ENCODE results near the gene GSDMA. TPM values are rescaled to one million over a fixed set of nuclear protein-coding genes. Genes with fewer than 3 reads are reported as not detected.

The GSDMA gene
- total RNA-seq, 1 experiment from 2014 or later = 0.55 TPM

- TF ChIP-seq, protein P1, sequence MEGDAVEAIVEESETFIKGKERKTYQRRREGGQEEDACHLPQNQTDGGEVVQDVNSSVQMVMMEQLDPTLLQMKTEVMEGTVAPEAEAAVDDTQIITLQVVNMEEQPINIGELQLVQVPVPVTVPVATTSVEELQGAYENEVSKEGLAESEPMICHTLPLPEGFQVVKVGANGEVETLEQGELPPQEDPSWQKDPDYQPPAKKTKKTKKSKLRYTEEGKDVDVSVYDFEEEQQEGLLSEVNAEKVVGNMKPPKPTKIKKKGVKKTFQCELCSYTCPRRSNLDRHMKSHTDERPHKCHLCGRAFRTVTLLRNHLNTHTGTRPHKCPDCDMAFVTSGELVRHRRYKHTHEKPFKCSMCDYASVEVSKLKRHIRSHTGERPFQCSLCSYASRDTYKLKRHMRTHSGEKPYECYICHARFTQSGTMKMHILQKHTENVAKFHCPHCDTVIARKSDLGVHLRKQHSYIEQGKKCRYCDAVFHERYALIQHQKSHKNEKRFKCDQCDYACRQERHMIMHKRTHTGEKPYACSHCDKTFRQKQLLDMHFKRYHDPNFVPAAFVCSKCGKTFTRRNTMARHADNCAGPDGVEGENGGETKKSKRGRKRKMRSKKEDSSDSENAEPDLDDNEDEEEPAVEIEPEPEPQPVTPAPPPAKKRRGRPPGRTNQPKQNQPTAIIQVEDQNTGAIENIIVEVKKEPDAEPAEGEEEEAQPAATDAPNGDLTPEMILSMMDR (conservative IDR thresholded peaks at IDR 0.05) = no peak
- no peak for TF ChIP-seq EZH2 (IDR thresholded peaks at IDR 0.05; ENCODE audit: low read depth)
- CTCF ChIA-PET = interaction anchor here (0.6 to 1.3 kb wide), 5 partner anchors 9 to 91 kb away, joined by 3 to 6 read pairs (median 5); partner anchors contain the start of gene PSMD3
- Histone ChIP-seq H3K4me3 (no peak overlapping the region), H3K79me2 (ENCODE audit: low read depth) (no peaks in the 10 kb centered on the region), H4K20me1 (ENCODE audit: insufficient read depth) (no peaks in the 10 kb centered on the region), H3K9me2 (ENCODE audit: insufficient read depth) (no peaks in the 10 kb centered on the region), H2AFZ (no peak overlapping the region), H3K4me2 (peak overlapping the region; percentile 66), H3K27me3 (ENCODE audit: insufficient read depth, low read depth) (no peaks in the 10 kb centered on the region), H3K9me3 (ENCODE audit: insufficient read depth, low read depth) (no peaks in the 10 kb centered on the region), H3K27ac (peak overlapping the region; percentile 43; the same call in 1 of the 2 replicates), H3F3A (ENCODE audit: insufficient read depth, low read depth) (peaks cover 55% of the 10 kb centered on the region), H3K4me1 (replicated peaks; ENCODE audit: insufficient read depth) (peaks cover 63% of the 10 kb centered on the region), H3K36me3 (ENCODE audit: low read depth) (peaks cover 4% of the 10 kb centered on the region; the same call in 1 of the 2 replicates)
- intact Hi-C loops (cut with micrococcal nuclease; ENCODE audit: unreplicated experiment) = loop anchor here (5.0 to 10.0 kb wide), 2 partner anchors 284 to 293 kb away; partner anchors contain the start of gene GRB7
- peak; percentile 84 to 90 for DNase-seq
- POLR2A ChIA-PET (ENCODE audit: unreplicated experiment) = interaction anchor here (0.5 to 1.0 kb wide), 6 partner anchors 41 to 294 kb away, joined by 3 to 5 read pairs (median 4); partner anchors contain the start of genes IKZF3 and PSMD3
- no TSS peak for BruUV-seq (replicated peaks)
Observed at GRCh38 chr17:40021451-40021971, 58.7 kb downstream of the GSDMA start.

DNA sequence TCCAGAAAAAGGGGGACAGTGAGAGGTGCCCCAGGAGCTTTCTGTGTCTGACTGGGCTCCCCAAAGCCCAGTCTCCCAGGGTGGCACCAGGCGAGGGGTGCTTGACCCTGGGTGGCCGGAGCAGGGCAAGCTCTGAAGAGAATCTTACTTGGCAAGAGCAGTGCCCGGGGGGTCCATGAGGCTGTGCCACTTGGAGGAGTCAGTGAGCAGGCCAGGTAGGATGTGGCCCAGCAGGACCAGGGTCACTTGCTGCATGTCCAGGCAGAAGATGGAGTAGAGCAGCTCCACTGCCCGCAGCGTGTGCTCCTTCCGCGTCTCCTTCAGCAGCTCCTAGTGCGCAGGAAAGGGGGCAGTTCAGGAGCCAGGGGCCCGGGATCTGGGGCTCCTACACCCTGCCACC is 59.7 kb downstream of the GSDMA start:
- no peak for DNase-seq
- Histone ChIP-seq H3F3A (ENCODE audit: insufficient read depth, low read depth) (peaks cover 59% of the 10 kb centered on the region), H3K9me3 (ENCODE audit: insufficient read depth, low read depth) (no peaks in the 10 kb centered on the region), H3K4me3 (no peak overlapping the region), H3K4me2 (peak overlapping the region; percentile 47), H3K27me3 (ENCODE audit: insufficient read depth, low read depth) (no peaks in the 10 kb centered on the region), H3K4me1 (replicated peaks; ENCODE audit: insufficient read depth) (peaks cover 70% of the 10 kb centered on the region), H3K9me2 (ENCODE audit: insufficient read depth) (no peaks in the 10 kb centered on the region), H3K27ac (no peak overlapping the region), H3K79me2 (ENCODE audit: low read depth) (no peaks in the 10 kb centered on the region), H4K20me1 (ENCODE audit: insufficient read depth) (no peaks in the 10 kb centered on the region), H2AFZ (no peak overlapping the region), H3K36me3 (ENCODE audit: low read depth) (peaks cover 4% of the 10 kb centered on the region; the same call in 1 of the 2 replicates)
- BruUV-seq (replicated peaks) = no TSS peak
- CTCF ChIA-PET = no interaction called here
- intact Hi-C loops (cut with micrococcal nuclease; ENCODE audit: unreplicated experiment) = loop anchor here (5.0 to 10.0 kb wide), 2 partner anchors 285 to 292 kb away; partner anchors contain the start of gene GRB7
- POLR2A ChIA-PET (ENCODE audit: unreplicated experiment) = no interaction called here
- TF ChIP-seq, protein P1 (conservative IDR thresholded peaks at IDR 0.05) = no peak
- TF ChIP-seq EZH2 (IDR thresholded peaks at IDR 0.05; ENCODE audit: low read depth) = no peak

DNA sequence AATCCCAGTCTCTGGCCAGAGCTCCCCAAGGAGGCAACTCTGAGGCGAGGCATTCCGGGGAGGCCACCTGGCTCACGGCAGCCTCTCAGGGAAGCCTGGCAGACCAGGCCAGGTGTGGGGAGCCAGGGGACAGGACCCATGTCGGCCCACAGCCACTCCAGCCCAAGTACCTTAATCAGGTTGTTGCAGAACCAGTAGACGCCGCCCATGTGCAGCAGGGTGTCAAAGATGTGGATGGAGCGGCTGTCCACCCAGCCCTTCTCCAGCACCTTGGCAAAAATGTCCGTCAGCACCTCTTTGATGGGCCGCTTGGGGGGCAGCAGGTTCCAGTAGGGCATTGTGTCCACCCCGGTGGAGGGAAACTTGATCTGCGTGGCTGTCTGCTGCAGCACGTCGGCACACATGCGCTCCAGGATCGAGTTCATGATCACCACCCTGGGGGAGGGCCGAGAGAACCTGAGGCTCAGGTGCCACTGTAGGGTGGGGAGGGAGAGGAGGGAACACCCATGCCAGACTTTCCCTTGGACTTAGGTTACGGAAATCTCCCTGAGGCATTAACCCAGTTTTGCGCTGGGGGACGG is 60.2 kb downstream of the GSDMA start:
- POLR2A ChIA-PET (ENCODE audit: unreplicated experiment) = no interaction called here

More for the DNA sequence above, 60.2 kb downstream of the GSDMA start:
- peak; percentile 84 to 86 for DNase-seq
- Histone ChIP-seq H3K36me3 (ENCODE audit: low read depth) (peaks cover 4% of the 10 kb centered on the region; the same call in 1 of the 2 replicates), H2AFZ (no peak overlapping the region), H3K27me3 (ENCODE audit: insufficient read depth, low read depth) (no peaks in the 10 kb centered on the region), H3K9me2 (ENCODE audit: insufficient read depth) (no peaks in the 10 kb centered on the region), H3K79me2 (ENCODE audit: low read depth) (no peaks in the 10 kb centered on the region), H3K4me2 (peak overlapping the region; percentile 38), H3F3A (ENCODE audit: insufficient read depth, low read depth) (peaks cover 59% of the 10 kb centered on the region), H3K9me3 (ENCODE audit: insufficient read depth, low read depth) (no peaks in the 10 kb centered on the region), H4K20me1 (ENCODE audit: insufficient read depth) (no peaks in the 10 kb centered on the region), H3K4me3 (0 out of 2 replicates have a peak overlapping the region, but pooled peaks have one; percentile 9), H3K27ac (peak overlapping the region; percentile 3; the same call in 1 of the 2 replicates), H3K4me1 (replicated peaks; ENCODE audit: insufficient read depth) (peaks cover 70% of the 10 kb centered on the region)
- TF ChIP-seq, protein P1 (conservative IDR thresholded peaks at IDR 0.05) = no peak
- no peak for TF ChIP-seq EZH2 (IDR thresholded peaks at IDR 0.05; ENCODE audit: low read depth)
- intact Hi-C loops (cut with micrococcal nuclease; ENCODE audit: unreplicated experiment) = loop anchor here (5.0 to 10.0 kb wide), 2 partner anchors 286 to 292 kb away; partner anchors contain the start of gene GRB7
- no TSS peak for BruUV-seq (replicated peaks)
- CTCF ChIA-PET = no interaction called here

Data from PC-9 (cell line).